H9 (cell line): Measurements from ENCODE around the gene BMP2K. TPM values are rescaled to one million over a fixed set of nuclear protein-coding genes. Genes with fewer than 3 reads are reported as not detected.

ENCODE experiments used
- DNase-seq: peaks from one replicate; pipeline ENCODE4 v3.0.0-alpha.2; 2017
- H2AFZ ChIP-seq: one replicate; pipeline ENCODE4 v1.6.1; 2013; ENCODE audit warnings: mild to moderate bottlenecking, low read length, control low read depth, moderate library complexity
- H2AK5ac ChIP-seq: 2 replicates; pipeline ENCODE4 v1.6.1; 2013; ENCODE audit warnings: low read length, control low read depth, mixed read lengths; ENCODE audit not compliant: insufficient read length
- H2BK120ac ChIP-seq: one replicate; pipeline ENCODE4 v1.6.1; 2013; ENCODE audit warnings: low read depth, mild to moderate bottlenecking, low read length, control low read depth, inconsistent platforms; ENCODE audit not compliant: poor library complexity, severe bottlenecking
- H2BK12ac ChIP-seq: 2 replicates; pipeline ENCODE4 v1.6.1; 2013; ENCODE audit warnings: low read length, control low read depth, mixed read lengths, low read depth; ENCODE audit not compliant: insufficient read length
- H2BK15ac ChIP-seq: 2 replicates; pipeline ENCODE4 v1.6.1; 2013; ENCODE audit warnings: low read depth, low read length, control low read depth
- H2BK20ac ChIP-seq: one replicate; pipeline ENCODE4 v1.6.1; 2013; ENCODE audit warnings: low read depth, mild to moderate bottlenecking, low read length, control low read depth, inconsistent platforms; ENCODE audit not compliant: poor library complexity, severe bottlenecking
- H2BK5ac ChIP-seq: 2 replicates; pipeline ENCODE4 v1.6.1; 2013; ENCODE audit warnings: low read length, control low read depth, mixed read lengths; ENCODE audit not compliant: insufficient read length
- H3K14ac ChIP-seq: 2 replicates; pipeline ENCODE4 v1.6.1; 2013; ENCODE audit warnings: low read length, control low read depth; ENCODE audit not compliant: insufficient read depth
- H3K18ac ChIP-seq: 2 replicates; pipeline ENCODE4 v1.6.1; 2013; ENCODE audit warnings: low read depth, mild to moderate bottlenecking, mixed read lengths, low read length, control low read depth; ENCODE audit not compliant: insufficient read length
- H3K23ac ChIP-seq: 2 replicates; pipeline ENCODE4 v1.6.1; 2013; ENCODE audit warnings: low read length, control low read depth, mixed read lengths, low read depth; ENCODE audit not compliant: insufficient read length
- H3K23me2 ChIP-seq: 2 replicates; pipeline ENCODE4 v1.6.1; 2013; ENCODE audit warnings: low read depth, mild to moderate bottlenecking, mixed read lengths, low read length, control low read depth; ENCODE audit not compliant: insufficient read length, poor library complexity, severe bottlenecking
- H3K27ac ChIP-seq: 2 replicates; pipeline ENCODE4 v1.5.1; 2013; ENCODE audit warnings: low read length, control low read depth, mixed read lengths, low read depth; ENCODE audit not compliant: insufficient read length
- H3K27me3 ChIP-seq: 2 replicates; pipeline ENCODE4 v1.6.1; 2013; ENCODE audit warnings: low read length, control low read depth, inconsistent platforms; ENCODE audit not compliant: insufficient read depth
- H3K4ac ChIP-seq: 2 replicates; pipeline ENCODE4 v1.6.1; 2013; ENCODE audit warnings: low read depth, mild to moderate bottlenecking, control low read depth, inconsistent platforms, low read length, moderate library complexity
- H3K4me1 ChIP-seq: 2 replicates; pipeline ENCODE4 v1.6.1; 2013; ENCODE audit warnings: low read length, control low read depth, inconsistent platforms; ENCODE audit not compliant: insufficient read depth
- H3K4me2 ChIP-seq: 2 replicates; pipeline ENCODE4 v1.6.1; 2013; ENCODE audit warnings: low read length, control low read depth, mixed read lengths; ENCODE audit not compliant: insufficient read length, insufficient read depth
- H3K56ac ChIP-seq: 2 replicates; pipeline ENCODE4 v1.6.1; 2013; ENCODE audit warnings: low read depth, mild to moderate bottlenecking, mixed read lengths, low read length, control low read depth; ENCODE audit not compliant: insufficient read length
- H3K79me1 ChIP-seq: 2 replicates; pipeline ENCODE4 v1.6.1; 2013; ENCODE audit warnings: low read depth, mild to moderate bottlenecking, moderate library complexity, low read length, control low read depth, inconsistent platforms; ENCODE audit not compliant: insufficient read depth, poor library complexity, severe bottlenecking
- H3K79me2 ChIP-seq: 2 replicates; pipeline ENCODE4 v1.6.1; 2013; ENCODE audit warnings: low read length, control low read depth, inconsistent platforms; ENCODE audit not compliant: insufficient read depth
- H3K9ac ChIP-seq: 2 replicates; pipeline ENCODE4 v1.6.1; 2013; ENCODE audit warnings: low read length, control low read depth, mixed read lengths; ENCODE audit not compliant: insufficient read length; ENCODE audit errors: extremely low read depth
- H3K9me3 ChIP-seq: one replicate; pipeline ENCODE4 v1.6.1; 2013; ENCODE audit warnings: low read depth, low read length, inconsistent platforms; ENCODE audit not compliant: control insufficient read depth
- H3T11ph ChIP-seq: one replicate; pipeline ENCODE4 v1.6.1; 2013; ENCODE audit warnings: mild to moderate bottlenecking, low read length, control low read depth, inconsistent platforms
- H4K20me1 ChIP-seq: one replicate; pipeline ENCODE4 v1.6.1; 2013; ENCODE audit not compliant: control insufficient read depth, insufficient read length, insufficient read depth
- H4K5ac ChIP-seq: 2 replicates; pipeline ENCODE4 v1.6.1; 2013; ENCODE audit warnings: low read depth, mild to moderate bottlenecking, mixed read lengths, low read length, control low read depth; ENCODE audit not compliant: insufficient read length
- H4K8ac ChIP-seq: replicated peaks from 2 replicates; pipeline ENCODE4 v1.6.1; 2013; ENCODE audit warnings: low read length, control low read depth, mixed read lengths, low read depth; ENCODE audit not compliant: insufficient read length
- H4K91ac ChIP-seq: 2 replicates; pipeline ENCODE4 v1.6.1; 2013; ENCODE audit warnings: low read depth, mild to moderate bottlenecking, moderate library complexity, mixed read lengths, low read length, control low read depth; ENCODE audit not compliant: insufficient read length
- H3K27ac Mint-ChIP-seq, 3 experiments: 2 replicates in 2 of 3; 3 replicates in 1 of 3; pipeline ENCODE4 v1.8.0; 2020 to 2021; ENCODE audit warnings: mixed read lengths in 3 of 3, mild to moderate bottlenecking in 1 of 3, moderate library complexity in 1 of 3
- H3K27me3 Mint-ChIP-seq: 2 replicates; pipeline ENCODE4 v1.8.0; 2021; ENCODE audit warnings: low read depth, mild to moderate bottlenecking, moderate library complexity, mixed read lengths
- H3K36me3 Mint-ChIP-seq, 3 experiments: 2 replicates in 2 of 3; 3 replicates in 1 of 3; pipeline ENCODE4 v1.8.0; 2020 to 2021; ENCODE audit warnings: low read depth in 3 of 3, mixed read lengths in 3 of 3; ENCODE audit not compliant: insufficient read depth in 1 of 3
- H3K4me1 Mint-ChIP-seq, 2 experiments: 2 replicates each; pipeline ENCODE4 v1.8.0; 2020; ENCODE audit warnings: mixed read lengths in 2 of 2
- H3K4me3 Mint-ChIP-seq, 2 experiments: 2 replicates in 1 of 2; 3 replicates in 1 of 2; pipeline ENCODE4 v1.8.0; 2020 to 2021; ENCODE audit warnings: mild to moderate bottlenecking in 2 of 2, mixed read lengths in 2 of 2, moderate library complexity in 1 of 2
- H3K9me3 Mint-ChIP-seq, 2 experiments: 2 replicates in 1 of 2; 3 replicates in 1 of 2; pipeline ENCODE4 v1.8.0; 2020; ENCODE audit warnings: mild to moderate bottlenecking in 2 of 2, mixed read lengths in 2 of 2, moderate library complexity in 1 of 2
- CTCF ChIP-seq: fragments of 200-600 bp; sonication (generic); conservative IDR thresholded peaks from 3 replicates; pipeline ENCODE4 v1.8.0; 2021; ENCODE audit warnings: antibody characterized with exemption, mild to moderate bottlenecking
- WGBS: extraction: QIAGEN DNeasy Blood & Tissue Kit; methylation state at CpG from one replicate; pipeline ENCODE4 v1.1.7; 2013; ENCODE audit warnings: missing lambda C conversion rate, low lambda C conversion rate, mixed read lengths; ENCODE audit not compliant: insufficient read length; ENCODE audit errors: extremely low coverage; 5-methylcytosine and 5-hydroxymethylcytosine counted together
- total RNA-seq: library from RNA; stranded (reverse); gene quantifications from 2 replicates; pipeline ENCODE4 v1.2.1, GENCODE V29; 2021

Gene BMP2K
- total RNA-seq, 1 experiment from 2014 or later, result 26.4 TPM

GRCh38 chr4:78956975-78957374 is 180.8 kb downstream of the BMP2K start:
- H3K23me2 ChIP-seq, result no peaks in the 10 kb centered on the region
- no peaks in the 10 kb centered on the region for H3K4me1 Mint-ChIP-seq
- no peak overlapping the region for H3K9ac ChIP-seq
- no peak overlapping the region for H2AK5ac ChIP-seq
- no peaks in the 10 kb centered on the region for H4K20me1 ChIP-seq
- no peak for TF ChIP-seq CTCF
- no peaks in the 10 kb centered on the region for H3K36me3 Mint-ChIP-seq
- H3T11ph ChIP-seq, result no peak overlapping the region
- WGBS, result no CpG with 5 or more reads among the region's 5 CpGs
- H3K27ac ChIP-seq, result no peak overlapping the region
- H2BK5ac ChIP-seq, result no peak overlapping the region
- H3K14ac ChIP-seq, result no peak overlapping the region
- no peaks in the 10 kb centered on the region for H3K9me3 ChIP-seq
- H3K9me3 Mint-ChIP-seq, result no peaks in the 10 kb centered on the region
- H3K56ac ChIP-seq, result no peak overlapping the region
- no peaks in the 10 kb centered on the region for H3K79me1 ChIP-seq
- H4K91ac ChIP-seq, result no peak overlapping the region
- no peak overlapping the region for H3K23ac ChIP-seq
- H2BK20ac ChIP-seq, result no peak overlapping the region
- no peak overlapping the region for H4K8ac ChIP-seq
- H3K18ac ChIP-seq, result no peak overlapping the region
- no peak overlapping the region for H3K4me3 Mint-ChIP-seq
- H2AFZ ChIP-seq, result no peak overlapping the region
- no peak for DNase-seq
- no peak overlapping the region for H4K5ac ChIP-seq
- H3K27me3 Mint-ChIP-seq, result no peaks in the 10 kb centered on the region
- no peak overlapping the region for H3K4me2 ChIP-seq
- H3K79me2 ChIP-seq, result no peaks in the 10 kb centered on the region
- no peaks in the 10 kb centered on the region for H3K4me1 ChIP-seq
- no peak overlapping the region for H3K4ac ChIP-seq
- H3K27me3 ChIP-seq, result no peaks in the 10 kb centered on the region
- no peak overlapping the region for H3K27ac Mint-ChIP-seq
- H2BK120ac ChIP-seq, result no peak overlapping the region
- H2BK12ac ChIP-seq, result no peak overlapping the region
- no peak overlapping the region for H2BK15ac ChIP-seq
